Fibroblast of villous mesenchyme (primary cell): Measurements from ENCODE around the gene SPANXN4. TPM values are rescaled to one million over a fixed set of nuclear protein-coding genes. Genes with fewer than 3 reads are reported as not detected.

Source experiments
- DNase-seq: peaks from one replicate; pipeline ENCODE4 v3.0.0-alpha.2; 2010; ENCODE audit warnings: low read depth
- H3K4me3 ChIP-seq: 2 replicates; pipeline ENCODE4 v1.5.1; 2011; ENCODE audit warnings: low read depth, mild to moderate bottlenecking, low read length
- CTCF ChIP-seq: IDR thresholded peaks from 2 replicates; pipeline ENCODE4 v1.5.1; 2012; ENCODE audit warnings: low read depth, mild to moderate bottlenecking, low read length; ENCODE audit not compliant: insufficient read depth
- total RNA-seq: library from RNA; depleted of rRNA; stranded (reverse); fragments of >200 nt; gene quantifications from 2 replicates; pipeline ENCODE4 v1.2.3, GENCODE V29; 2012

SPANXN4 gene
- total RNA-seq, 1 donor: not detected

- DNase-seq: no peak
- no peak overlapping the region for H3K4me3 ChIP-seq
- TF ChIP-seq CTCF: no peak
Observed at GRCh38 chrX:143082537-143082936, 56.8 kb downstream of the SPANXN4 start.
